Measurements from ENCODE around the gene TMEM161B. TPM values are rescaled to one million over a fixed set of nuclear protein-coding genes. Genes with fewer than 3 reads are reported as not detected.

TMEM161B gene
- total RNA-seq (9.7 and 11.2 TPM in 2 replicates), polyA plus RNA-seq (8.6 and 12.2 TPM in 2 replicates)

DNA sequence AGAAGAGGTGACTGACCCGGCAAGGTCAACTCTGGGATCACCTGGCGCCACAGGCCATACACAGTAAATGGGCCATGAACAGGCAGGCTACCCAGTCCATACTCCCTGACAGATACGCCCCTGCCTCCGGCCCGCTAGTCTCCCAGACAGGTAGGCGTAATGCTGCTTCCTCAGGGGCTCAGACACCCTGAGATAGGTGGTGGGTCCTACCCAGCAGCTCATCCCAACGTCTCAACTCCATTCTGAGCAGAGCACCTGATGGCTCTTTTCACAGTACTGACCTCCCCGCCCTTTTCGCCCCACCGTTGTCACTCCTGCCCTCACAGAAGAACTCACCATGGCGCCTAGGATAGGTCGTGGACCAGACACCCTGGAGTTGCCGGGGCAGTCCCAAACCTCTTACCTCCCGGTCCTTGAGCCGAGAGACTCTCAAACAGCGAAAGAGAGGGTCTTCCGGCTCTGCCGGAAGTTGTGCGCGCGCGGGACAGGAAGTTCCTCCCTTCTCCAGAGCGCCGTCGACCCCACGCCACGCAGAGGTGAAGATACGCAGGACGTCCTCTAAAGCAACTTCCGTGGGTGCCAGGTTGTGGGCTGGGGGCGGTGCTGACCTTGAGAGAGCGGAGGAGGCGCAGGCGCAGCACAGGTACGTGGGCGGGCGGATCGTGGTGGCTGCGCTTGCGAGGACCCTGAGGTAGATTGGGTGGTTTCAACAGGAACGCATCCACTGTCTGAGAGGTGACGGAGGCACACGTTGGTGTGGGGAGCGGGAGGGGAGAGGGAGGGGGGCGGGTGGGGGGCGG lies at the start of gene TMEM161B:
Gene TMEM161B (minus strand): TSS at position 461 of the 800 bp plus-strand sequence. CDS start 122 bp downstream, at position 339.
- Histone ChIP-seq H3K27ac (peak within 1 kb of the TSS; percentile 49), H3K4me1 (ENCODE audit: low read depth) (peaks cover 6% of the 10 kb centered on the region)

DNA sequence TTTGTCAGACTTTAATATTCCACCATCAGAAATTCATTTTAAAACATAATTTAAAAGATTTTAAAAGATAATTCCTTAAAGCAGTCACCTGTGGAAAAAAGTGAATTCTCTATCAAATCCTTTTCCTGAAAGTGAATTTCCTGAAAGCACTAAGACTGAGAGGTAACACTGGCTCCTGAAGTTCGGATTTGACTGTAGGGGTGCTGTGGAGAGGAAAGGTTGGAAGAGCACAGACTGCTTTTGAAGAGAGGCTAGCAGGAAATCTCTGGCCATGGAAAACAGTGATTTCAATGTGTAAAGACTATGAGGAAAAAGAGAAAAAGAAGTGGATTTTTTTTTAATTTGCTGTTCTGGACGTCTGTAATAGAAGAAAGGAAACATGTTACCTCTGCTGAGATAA lies 35.7 kb upstream of the TMEM161B start:
- DNase-seq (ENCODE audit: low read depth in 1 of 2, low spot score in 1 of 2): no peak
- no peaks in the 10 kb centered on the region for H3K36me3 ChIP-seq
- no peak overlapping the region for H3K4me3 ChIP-seq
- no peak for TF ChIP-seq CTCF (IDR thresholded peaks at IDR 0.05; ENCODE audit: low read depth, low read length)
- H3K27me3 ChIP-seq: no peaks in the 10 kb centered on the region
- no peaks in the 10 kb centered on the region for H3K9me3 ChIP-seq (ENCODE audit: low read depth)
- H3K27ac ChIP-seq: no peak overlapping the region
- H3K4me1 ChIP-seq (ENCODE audit: low read depth): no peaks in the 10 kb centered on the region

More for the DNA sequence above, at the start of gene TMEM161B:
- Histone ChIP-seq H3K9me3 (ENCODE audit: low read depth) (no peaks in the 10 kb centered on the region), H3K36me3 (peaks cover under 1% of the 10 kb centered on the region), H3K27me3 (no peaks in the 10 kb centered on the region), H3K4me3 (peak within 1 kb of the TSS; percentile 70)
- peak; percentile 94 for DNase-seq (ENCODE audit: low read depth in 1 of 2, low spot score in 1 of 2)
- TF ChIP-seq CTCF (IDR thresholded peaks at IDR 0.05; ENCODE audit: low read depth, low read length): no peak

- DNase-seq (ENCODE audit: low read depth in 1 of 2, low spot score in 1 of 2): peak in 1 of 2 donors; percentile 7
- H3K4me3 ChIP-seq: no peak overlapping the region
- H3K27ac ChIP-seq: no peak overlapping the region
- H3K27me3 ChIP-seq: no peaks in the 10 kb centered on the region
- H3K9me3 ChIP-seq (ENCODE audit: low read depth): no peaks in the 10 kb centered on the region
- H3K36me3 ChIP-seq: no peaks in the 10 kb centered on the region
- H3K4me1 ChIP-seq (ENCODE audit: low read depth): no peaks in the 10 kb centered on the region
- TF ChIP-seq CTCF (IDR thresholded peaks at IDR 0.05; ENCODE audit: low read depth, low read length): no peak
These were observed 29.8 kb upstream of the TMEM161B start for GRCh38 chr5:88298425-88298824.

DNA sequence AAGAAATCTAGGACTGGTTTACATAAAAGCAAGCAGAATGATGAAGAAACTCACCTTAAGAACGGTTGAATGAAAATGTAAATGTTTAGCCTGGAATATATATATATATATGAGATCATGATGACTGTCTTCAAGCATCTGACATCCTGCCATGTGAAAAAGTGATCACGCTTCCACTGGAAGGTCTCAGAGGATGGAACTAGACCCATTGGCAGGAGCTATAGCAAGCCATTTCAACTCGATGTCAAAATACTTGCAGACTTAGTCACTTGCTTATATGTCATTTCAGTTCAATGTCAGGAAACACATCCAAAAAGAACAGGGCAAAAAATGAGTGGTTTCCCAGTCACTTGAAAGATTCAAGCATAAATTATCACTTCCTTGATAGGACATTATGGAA lies 22.2 kb upstream of the TMEM161B start:
- Histone ChIP-seq H3K27ac (no peak overlapping the region), H3K4me1 (ENCODE audit: low read depth) (no peaks in the 10 kb centered on the region), H3K36me3 (peaks cover 4% of the 10 kb centered on the region), H3K9me3 (ENCODE audit: low read depth) (no peaks in the 10 kb centered on the region), H3K4me3 (no peak overlapping the region), H3K27me3 (no peaks in the 10 kb centered on the region)
- DNase-seq (ENCODE audit: low read depth in 1 of 2, low spot score in 1 of 2): no peak
- TF ChIP-seq CTCF (IDR thresholded peaks at IDR 0.05; ENCODE audit: low read depth, low read length): no peak

- no peak for TF ChIP-seq CTCF (IDR thresholded peaks at IDR 0.05; ENCODE audit: low read depth, low read length)
- Histone ChIP-seq H3K9me3 (ENCODE audit: low read depth) (no peaks in the 10 kb centered on the region), H3K36me3 (peaks cover 4% of the 10 kb centered on the region)
These were observed 20.0 kb upstream of the TMEM161B start for GRCh38 chr5:88288528-88289197.

More at GRCh38 chr5:88288528-88289197, 20.0 kb upstream of the TMEM161B start:
- Histone ChIP-seq H3K4me3 (no peak overlapping the region), H3K27me3 (no peaks in the 10 kb centered on the region), H3K27ac (no peak overlapping the region), H3K4me1 (ENCODE audit: low read depth) (no peaks in the 10 kb centered on the region)
- no peak for DNase-seq (ENCODE audit: low read depth in 1 of 2, low spot score in 1 of 2)

All from cardiac muscle cell (in vitro differentiated cells and primary cell).